GM19328 (cell line): ENCODE measurements around the gene DCTD.

Source experiments
- ATAC-seq: cut with Tn5 transposase; IDR thresholded peaks from one replicate; pipeline ENCODE4 v1.9.1; 2021; ENCODE audit warnings: mild to moderate bottlenecking, moderate library complexity; ENCODE audit not compliant: unreplicated experiment

The DCTD gene

DNA sequence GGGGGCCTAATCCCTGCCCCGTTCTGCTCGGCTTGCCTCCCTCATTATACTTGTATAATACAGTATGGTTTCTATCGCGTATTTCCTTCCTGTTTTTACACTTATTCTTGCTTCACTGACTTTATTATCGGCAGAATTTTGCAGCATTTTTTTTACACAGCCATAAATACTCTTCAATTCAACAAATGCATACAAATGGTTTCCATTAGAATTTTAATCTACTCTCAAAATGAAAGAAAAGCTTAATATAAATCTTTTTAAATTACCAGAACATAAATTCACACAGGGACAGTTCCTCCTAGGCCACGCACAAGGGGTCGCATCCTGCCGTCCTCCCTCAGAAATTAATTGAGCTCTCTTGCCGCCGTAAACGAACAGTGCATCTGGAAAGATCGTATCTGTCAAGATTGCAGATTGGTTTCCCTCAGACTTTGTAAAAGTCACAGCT, 42.9 kb downstream of the DCTD start:
- no peak for ATAC-seq

- ATAC-seq = no peak
These were observed 43.5 kb downstream of the DCTD start for GRCh38 chr4:182873726-182874125.

DNA sequence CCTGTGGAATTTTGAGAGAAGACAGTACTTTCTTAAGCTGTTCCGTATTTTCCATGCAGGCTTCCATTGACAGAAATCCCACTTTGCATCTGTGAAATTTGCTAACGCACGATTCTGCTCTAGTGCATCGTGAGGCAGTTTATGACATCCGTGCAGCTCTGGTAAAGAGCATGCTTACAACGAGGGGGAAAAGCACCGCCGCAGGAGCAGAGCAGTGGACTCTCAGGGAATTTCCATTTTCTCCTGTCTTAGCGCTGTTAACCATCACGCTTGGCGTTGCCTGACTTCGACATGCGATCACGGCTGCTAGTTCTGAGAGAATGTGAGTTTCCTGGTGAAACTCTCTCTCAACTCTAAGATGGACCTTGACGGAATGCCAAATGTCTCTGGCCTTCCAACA, 43.9 kb downstream of the DCTD start:
- ATAC-seq = no peak

GRCh38 chr4:182872886-182873285, 44.3 kb downstream of the DCTD start:
- ATAC-seq = no peak

DNA sequence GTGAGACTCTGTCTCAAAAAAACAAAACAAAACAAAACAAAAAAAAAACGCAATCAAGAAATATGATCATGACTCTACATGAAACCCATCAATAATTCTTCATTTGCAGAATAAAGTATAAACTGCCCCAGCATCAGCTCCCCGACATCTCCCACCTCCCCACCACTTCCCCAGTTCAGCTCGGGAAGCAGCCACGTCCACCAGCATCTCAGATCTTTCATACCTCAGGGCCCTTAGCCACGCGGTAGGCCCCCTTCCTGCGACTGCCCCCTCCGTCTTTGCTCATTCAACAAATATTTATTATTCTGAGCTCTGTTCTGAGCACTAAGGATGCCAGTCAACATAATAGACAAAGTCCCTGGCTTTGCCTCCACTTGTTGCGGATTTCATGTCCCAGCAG, 45.6 kb downstream of the DCTD start:
- no peak for ATAC-seq

GRCh38 chr4:182869697-182870096, 47.5 kb downstream of the DCTD start:
- no peak for ATAC-seq

GRCh38 chr4:182866746-182867145, 50.4 kb downstream of the DCTD start:
- ATAC-seq = no peak

DNA sequence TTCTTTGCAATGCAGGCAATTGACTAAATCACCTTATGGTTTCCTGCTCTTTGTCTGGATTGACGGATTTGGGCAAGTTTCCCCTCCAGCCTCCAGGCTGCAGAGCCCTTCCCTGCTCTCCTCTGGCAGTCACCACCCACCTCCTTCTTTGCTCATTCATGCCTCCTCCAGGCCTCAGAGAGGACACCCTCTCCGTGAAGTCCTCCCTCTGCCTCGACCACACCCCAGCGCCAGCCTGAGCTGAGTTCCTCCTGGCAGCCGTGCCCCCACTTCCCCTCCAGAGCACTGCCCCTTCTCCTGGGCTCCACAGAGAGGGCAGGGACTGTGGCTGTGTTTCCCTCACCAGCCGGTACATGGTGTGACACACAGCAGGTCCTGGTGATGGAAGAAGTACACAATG, 53.7 kb downstream of the DCTD start:
- ATAC-seq = no peak

- ATAC-seq = no peak
These were observed 54.3 kb downstream of the DCTD start for GRCh38 chr4:182862921-182863320.

- no peak for ATAC-seq
These were observed 54.9 kb downstream of the DCTD start for GRCh38 chr4:182862141-182862875.

- ATAC-seq = no peak
These were observed 55.8 kb downstream of the DCTD start for GRCh38 chr4:182861346-182861745.

GRCh38 chr4:182859730-182860129, 57.5 kb downstream of the DCTD start:
- ATAC-seq = no peak

DNA sequence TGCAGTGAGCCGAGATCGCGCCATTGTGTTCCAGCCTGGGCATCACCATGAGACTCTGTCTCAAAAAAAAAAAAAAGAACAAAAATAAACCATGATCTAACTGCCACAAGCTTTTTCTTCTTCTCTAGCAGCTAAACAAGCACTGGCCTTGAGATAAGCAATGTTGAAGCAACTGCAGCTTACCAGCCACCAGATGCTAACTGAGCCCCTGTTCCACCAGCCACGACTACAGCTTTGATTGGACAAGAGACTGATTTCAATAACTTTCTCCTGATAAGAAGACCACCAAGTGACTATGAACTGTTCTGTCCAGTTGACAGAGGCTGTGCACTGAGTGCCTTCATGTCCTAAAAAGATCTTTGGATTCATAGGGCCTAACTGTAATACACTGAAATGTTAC, 58.5 kb downstream of the DCTD start:
- ATAC-seq = no peak

DNA sequence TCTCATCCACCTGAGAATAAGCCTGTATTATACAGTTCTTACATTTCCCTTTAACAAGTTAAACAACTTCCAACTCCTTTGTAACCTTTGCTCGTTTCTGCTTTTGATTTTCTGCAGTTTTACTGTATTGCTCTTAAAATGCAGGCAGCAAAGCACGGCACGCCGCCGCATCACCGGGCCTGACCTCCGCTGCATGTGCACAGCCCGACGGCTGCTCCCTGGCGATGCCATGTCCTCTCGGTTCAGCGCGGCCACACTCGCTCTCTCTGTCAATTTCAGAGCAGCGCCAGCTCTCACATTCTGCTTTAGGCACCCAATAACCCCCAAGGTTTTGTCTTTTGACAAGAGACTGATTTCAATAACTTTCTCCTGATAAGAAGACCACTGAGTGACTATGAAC, 60.3 kb downstream of the DCTD start:
- ATAC-seq = no peak

DNA sequence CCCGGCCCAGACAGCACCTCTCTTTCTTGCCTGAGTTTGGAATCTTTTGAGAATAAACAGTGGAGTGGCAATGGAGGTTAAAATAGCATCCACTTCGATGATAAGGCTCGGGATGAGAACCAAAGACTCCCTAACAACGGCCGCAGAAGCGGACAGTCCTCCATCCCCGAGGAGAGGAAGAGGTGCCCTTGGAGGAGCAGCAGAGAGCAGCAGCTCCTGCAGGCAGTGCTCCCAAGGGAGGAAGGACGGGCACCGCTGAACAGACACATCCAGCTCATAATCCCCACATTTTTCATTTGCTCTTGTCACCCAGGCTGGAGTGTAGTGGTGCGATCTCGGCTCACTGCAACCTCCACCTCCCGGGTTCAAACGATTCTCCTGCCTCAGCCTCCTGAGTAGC, 61.3 kb downstream of the DCTD start:
- no peak for ATAC-seq

DNA sequence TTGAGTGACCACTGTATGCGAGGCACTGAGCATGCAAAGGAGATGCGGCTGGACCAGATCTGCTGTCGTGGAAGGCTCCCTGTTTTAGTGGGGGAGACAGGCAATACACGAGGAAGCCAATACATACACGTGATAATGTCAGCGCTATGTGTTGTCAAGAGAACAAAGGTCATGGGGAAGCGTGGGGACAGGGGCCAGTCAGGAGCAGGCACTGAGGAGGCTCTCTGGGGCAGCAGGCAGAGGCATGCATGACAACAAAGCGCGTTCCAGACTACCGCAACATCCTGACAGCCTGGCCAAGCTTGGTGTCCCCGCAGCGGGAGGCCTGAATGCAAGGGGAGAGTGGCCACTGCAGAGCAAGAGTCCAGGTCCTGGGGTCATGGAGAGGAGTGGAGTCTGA, 61.9 kb downstream of the DCTD start:
- no peak for ATAC-seq

DNA sequence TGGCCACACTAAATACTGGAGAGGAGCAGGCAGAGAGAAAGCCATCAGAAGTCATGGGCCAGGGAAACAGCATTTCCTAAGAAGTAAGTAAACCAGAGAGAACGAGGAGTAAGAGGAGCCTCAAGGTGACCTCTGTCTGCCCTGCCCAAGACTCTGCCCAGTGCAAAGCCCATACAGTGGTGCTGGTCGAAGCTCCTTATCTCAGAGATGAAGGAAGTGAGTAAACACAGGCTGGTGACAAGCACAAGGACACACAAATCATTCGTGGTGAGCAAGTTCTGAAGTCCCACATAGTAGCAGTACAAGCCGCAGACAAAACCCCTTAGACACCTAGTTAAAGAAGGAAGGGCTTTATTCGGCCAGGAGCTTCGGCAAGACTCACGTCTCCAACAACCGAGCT, 62.7 kb downstream of the DCTD start:
- no peak for ATAC-seq

DNA sequence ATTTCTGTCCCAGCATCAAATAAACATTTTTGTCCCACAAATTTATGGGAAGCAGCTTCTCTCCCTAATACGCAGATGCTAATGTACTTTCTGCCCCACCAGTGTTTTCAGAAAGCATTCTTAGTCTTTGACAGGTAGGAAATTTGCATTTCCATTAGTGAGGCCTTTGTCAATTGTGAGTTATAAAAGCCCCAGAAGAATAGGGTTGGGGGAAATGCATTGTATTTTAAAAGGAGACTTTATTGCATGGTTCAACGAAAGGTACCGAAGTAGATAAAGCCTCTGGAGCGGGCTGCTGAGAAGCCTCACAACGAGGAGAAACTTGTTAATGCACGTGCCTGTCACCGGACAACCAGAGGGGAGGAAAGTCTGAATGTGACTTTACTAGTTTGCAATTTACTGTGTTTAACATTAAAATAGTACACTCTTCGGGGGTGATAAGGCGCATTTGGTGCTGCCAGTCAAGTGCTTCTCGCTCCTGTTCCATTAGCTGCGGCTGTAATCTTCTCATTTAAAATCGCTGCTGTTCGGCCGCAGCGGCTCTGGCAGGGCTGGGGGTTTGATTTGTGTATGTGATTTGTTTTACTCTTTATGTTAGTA, 63.4 kb downstream of the DCTD start:
- no peak for ATAC-seq

- ATAC-seq = no peak
These were observed 68.5 kb downstream of the DCTD start for GRCh38 chr4:182848685-182849084.

DNA sequence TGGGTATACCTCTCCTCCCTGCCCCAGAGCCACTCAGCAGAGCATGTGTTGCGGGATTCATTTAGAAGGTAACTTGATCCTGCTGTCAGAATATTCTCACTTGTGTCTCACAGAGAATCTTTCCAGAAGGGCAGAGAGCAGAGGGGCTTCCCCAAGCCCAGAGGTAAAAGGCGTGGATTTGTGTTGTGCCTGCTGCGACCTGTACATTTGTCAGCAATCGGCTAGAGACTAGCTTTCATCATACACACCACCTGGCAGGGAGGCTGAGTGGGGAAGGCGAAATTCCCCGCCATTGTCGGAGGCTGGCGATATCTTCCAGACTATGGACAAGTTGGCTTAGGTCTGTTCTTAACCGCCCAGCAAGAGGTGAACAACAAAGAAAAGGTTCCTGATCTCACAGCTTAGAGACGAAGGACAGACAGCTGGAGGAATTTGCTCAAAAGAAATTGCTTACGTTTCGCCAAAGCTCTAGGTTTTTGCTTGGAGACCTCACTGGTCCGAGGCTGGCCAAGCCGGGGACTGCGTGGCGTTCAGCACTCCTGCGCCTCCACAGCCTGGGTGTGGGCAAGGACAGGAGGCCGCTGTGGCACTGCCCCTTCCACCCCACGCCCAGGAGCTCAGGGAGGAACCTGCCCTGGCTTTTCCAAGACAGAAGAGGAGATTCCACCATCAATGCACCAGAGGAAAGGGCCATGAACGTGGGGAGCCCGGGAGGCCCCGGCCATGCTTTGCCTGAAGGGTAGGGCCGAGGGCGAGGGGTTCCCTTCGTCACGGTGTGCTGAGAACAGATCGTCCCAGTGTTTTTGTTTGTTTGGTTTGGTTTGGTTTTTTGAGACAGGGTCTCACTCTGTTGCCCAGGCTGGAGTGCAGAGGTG, 69.4 kb downstream of the DCTD start:
- ATAC-seq = no peak

- ATAC-seq = no peak
These were observed 71.2 kb downstream of the DCTD start for GRCh38 chr4:182846036-182846435.

- ATAC-seq = no peak
These were observed 71.6 kb downstream of the DCTD start for GRCh38 chr4:182845618-182846017.
